Prostate gland (tissue), 2 donors: ENCODE measurements around the gene NFATC2IP. TPM values are rescaled to one million over a fixed set of nuclear protein-coding genes. Genes with fewer than 3 reads are reported as not detected.

Experiments used
- DNase-seq: peaks from one replicate; pipeline ENCODE4 v3.0.0-alpha.2; 2019; ENCODE audit warnings: low spot score
- H3K27ac ChIP-seq, 2 donors: fragments of 200-600 bp; sonication (generic); 2 replicates each; pipeline ENCODE4 v1.5.1; 2017 to 2019
- H3K27me3 ChIP-seq: fragments of 200-600 bp; sonication (generic); replicated peaks from 2 replicates; pipeline ENCODE4 v1.5.1; 2019; ENCODE audit not compliant: insufficient read depth
- H3K36me3 ChIP-seq, 2 donors: fragments of 200-600 bp; sonication (generic); 1 replicate in 1 of 2; 2 replicates in 1 of 2; pipeline versions ENCODE4 v1.5.1 to v1.8.1; 2017 to 2019
- H3K4me1 ChIP-seq: fragments of 200-600 bp; sonication (generic); replicated peaks from 2 replicates; pipeline ENCODE4 v1.5.1; 2019
- H3K4me3 ChIP-seq, 2 donors: fragments of 200-600 bp; sonication (generic); 2 replicates each; pipeline ENCODE4 v1.5.1; 2017 to 2019
- H3K9me3 ChIP-seq: fragments of 200-600 bp; sonication (generic); 2 replicates; pipeline ENCODE4 v1.5.1; 2017
- CTCF ChIP-seq, 4 experiments: fragments of 200-600 bp in 2 of 4; fragments of 450-650 bp in 2 of 4; sonication (generic) in 2 of 4; IDR thresholded peaks; 1 replicate in 3 of 4; 2 replicates in 1 of 4; pipeline ENCODE4 v1.5.1; 2016 to 2019; ENCODE audit warnings: antibody characterized with exemption in 4 of 4, mild to moderate bottlenecking in 2 of 4, moderate library complexity in 2 of 4
- POLR2A ChIP-seq: fragments of 450-650 bp; IDR thresholded peaks from one replicate; pipeline ENCODE4 v1.6.1; 2016; ENCODE audit warnings: antibody characterized with exemption, mild to moderate bottlenecking
- POLR2AphosphoS5 ChIP-seq: sonication (generic); formaldehyde crosslinking; IDR thresholded peaks from one replicate; pipeline ENCODE4 v1.6.1; 2017; ENCODE audit warnings: antibody characterized with exemption
- WGBS: methylation state at CpG from one replicate; pipeline ENCODE4 v1.1.5; 2018; 5-methylcytosine and 5-hydroxymethylcytosine counted together
- intact Hi-C: fragments of 100-400 bp; cut with DNase I; formaldehyde crosslinking; loops from one replicate; pipeline ENCODE4 v1.14.2; 2022
- total RNA-seq, 2 donors: library from RNA; depleted of rRNA; stranded (reverse); fragments of >200 nt; gene quantifications; one replicate each; pipeline ENCODE4 v1.1.0, GENCODE V29; 2016

Gene NFATC2IP
- total RNA-seq, 2 donors from 2014 or later = 18.8 to 47.3 TPM

- 95% methylated on average over 12 of the region's 12 CpGs for WGBS
- no peaks in the 10 kb centered on the region for H3K9me3 ChIP-seq
- intact Hi-C loops = no loop called here
- no peak for DNase-seq
- H3K4me3 ChIP-seq = no peak overlapping the region
- no peak overlapping the region for H3K27ac ChIP-seq
- TF ChIP-seq POLR2AphosphoS5 = no peak
- no peaks in the 10 kb centered on the region for H3K27me3 ChIP-seq
- H3K36me3 ChIP-seq = peaks cover 10 to 12% of the 10 kb centered on the region in 2 donors
- H3K4me1 ChIP-seq = no peaks in the 10 kb centered on the region
These were observed 38.2 kb upstream of the NFATC2IP start for GRCh38 chr16:28912558-28912957.

- TF ChIP-seq POLR2AphosphoS5 (no peak), POLR2A (no peak), CTCF (IDR thresholded peaks at IDR 0.05) (no peak)
- DNase-seq = no peak
- H3K27ac ChIP-seq = no peak overlapping the region
- 95% methylated on average over 28 of the region's 29 CpGs for WGBS
- peaks cover 9 to 10% of the 10 kb centered on the region in 2 donors for H3K36me3 ChIP-seq
- H3K4me3 ChIP-seq = no peak overlapping the region
- H3K9me3 ChIP-seq = no peaks in the 10 kb centered on the region
- intact Hi-C loops = no loop called here
- H3K27me3 ChIP-seq = no peaks in the 10 kb centered on the region
- H3K4me1 ChIP-seq = no peaks in the 10 kb centered on the region
These were observed 36.6 kb upstream of the NFATC2IP start for GRCh38 chr16:28913946-28914724.

- Histone ChIP-seq H3K27ac (no peak overlapping the region), H3K9me3 (no peaks in the 10 kb centered on the region), H3K4me1 (no peaks in the 10 kb centered on the region), H3K27me3 (no peaks in the 10 kb centered on the region), H3K36me3 (peaks cover 10 to 12% of the 10 kb centered on the region in 2 donors), H3K4me3 (no peak overlapping the region)
- intact Hi-C loops = no loop called here
- no peak for TF ChIP-seq POLR2A
- TF ChIP-seq POLR2AphosphoS5 = no peak
- no peak for TF ChIP-seq CTCF (IDR thresholded peaks at IDR 0.05)
- DNase-seq = no peak
These were observed 35.6 kb upstream of the NFATC2IP start for GRCh38 chr16:28915181-28915580.

GRCh38 chr16:28917095-28917494, 33.6 kb upstream of the NFATC2IP start:
- 92% methylated on average over 7 of the region's 7 CpGs for WGBS
- DNase-seq = no peak
- Histone ChIP-seq H3K4me3 (no peak overlapping the region), H3K9me3 (no peaks in the 10 kb centered on the region), H3K27ac (no peak overlapping the region), H3K4me1 (no peaks in the 10 kb centered on the region), H3K36me3 (peaks cover 10 to 12% of the 10 kb centered on the region in 2 donors), H3K27me3 (no peaks in the 10 kb centered on the region)
- TF ChIP-seq POLR2A (no peak), CTCF (IDR thresholded peaks at IDR 0.05) (no peak), POLR2AphosphoS5 (no peak)
- intact Hi-C loops = no loop called here

GRCh38 chr16:28918698-28919097, 32.0 kb upstream of the NFATC2IP start:
- Histone ChIP-seq H3K36me3 (peaks cover 7 to 12% of the 10 kb centered on the region in 2 donors), H3K27ac (no peak overlapping the region), H3K4me3 (no peak overlapping the region), H3K27me3 (no peaks in the 10 kb centered on the region), H3K4me1 (no peaks in the 10 kb centered on the region), H3K9me3 (no peaks in the 10 kb centered on the region)
- WGBS = 93% methylated on average over 3 of the region's 3 CpGs
- DNase-seq = no peak
- TF ChIP-seq POLR2A = no peak
- TF ChIP-seq CTCF (IDR thresholded peaks at IDR 0.05) = no peak
- no peak for TF ChIP-seq POLR2AphosphoS5
- intact Hi-C loops = no loop called here
